Measurements from ENCODE around the gene ULK1. TPM values are rescaled to one million over a fixed set of nuclear protein-coding genes. Genes with fewer than 3 reads are reported as not detected.
"Not testable (repeated sequence)": the region's sequence is repeated elsewhere in the genome, so short reads cannot be mapped to it uniquely, and the experiment has no call there.

The ULK1 gene
- total and polyA plus RNA-seq, 8 donors = 23.3 to 106 (median 54.2) TPM

DNA sequence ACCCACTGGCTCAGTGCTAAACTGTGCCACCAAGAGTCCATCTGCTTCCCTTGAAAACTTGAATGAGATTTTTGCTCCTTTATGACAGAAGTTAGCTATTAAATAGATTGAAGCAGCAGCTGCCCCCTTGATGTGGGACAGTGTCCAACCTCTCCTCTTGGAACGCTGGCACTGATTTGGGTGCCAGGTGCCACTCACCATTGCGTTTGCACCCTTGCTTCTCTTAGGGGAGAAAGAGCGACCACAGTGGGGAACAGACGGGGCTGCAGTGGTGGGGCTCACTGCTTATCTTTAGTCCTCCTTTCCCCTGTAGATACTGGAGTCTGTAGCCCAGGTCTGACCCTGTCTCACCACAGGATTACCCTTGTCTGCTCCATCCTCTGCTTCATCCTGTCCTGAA lies 64.7 kb downstream of the ULK1 start:
- no peak for TF ChIP-seq CTCF (IDR thresholded peaks at IDR 0.05)
- peak in 1 of 6 donors; percentile 21 for DNase-seq
- ATAC-seq = peak in 1 of 4 donors; percentile 5
- Histone ChIP-seq H3K4me3 (no peak overlapping the region), H3K27ac (no peak overlapping the region), H3K9me3 (no peaks in the 10 kb centered on the region), H3K4me1 (peaks cover 21 to 29% (median 25%) of the 10 kb centered on the region in 3 donors), H3K27me3 (no peaks in the 10 kb centered on the region), H3K36me3 (peaks cover 0 to 6% (median 0%) of the 10 kb centered on the region in 3 donors)
- WGBS, 2 donors = 44 to 54% methylated on average over 4 of the region's 4 CpGs
- no peak for FAIRE-seq
- intact Hi-C loops (cut with DNase I) = no loop called here

- FAIRE-seq (no peak), DNase-seq (peak in 1 of 6 donors; percentile 58), ATAC-seq (peak in 3 of 4 donors; percentile 43 to 46 (median 45))
- H3K4me1 ChIP-seq = peaks cover 21 to 36% (median 31%) of the 10 kb centered on the region in 3 donors
- no peaks in the 10 kb centered on the region for H3K9me3 ChIP-seq
- H3K36me3 ChIP-seq = peaks cover 0 to 6% (median 0%) of the 10 kb centered on the region in 3 donors
- no peaks in the 10 kb centered on the region for H3K27me3 ChIP-seq
- no peak for TF ChIP-seq CTCF (IDR thresholded peaks at IDR 0.05)
- no peak overlapping the region for H3K4me3 ChIP-seq
- intact Hi-C loops (cut with DNase I) = no loop called here
- H3K27ac ChIP-seq = no peak overlapping the region
- 58 to 62% methylated on average over 16 of the region's 16 CpGs for WGBS, 2 donors
Observed at GRCh38 chr12:131959641-131960589, 65.5 kb downstream of the ULK1 start.

DNA sequence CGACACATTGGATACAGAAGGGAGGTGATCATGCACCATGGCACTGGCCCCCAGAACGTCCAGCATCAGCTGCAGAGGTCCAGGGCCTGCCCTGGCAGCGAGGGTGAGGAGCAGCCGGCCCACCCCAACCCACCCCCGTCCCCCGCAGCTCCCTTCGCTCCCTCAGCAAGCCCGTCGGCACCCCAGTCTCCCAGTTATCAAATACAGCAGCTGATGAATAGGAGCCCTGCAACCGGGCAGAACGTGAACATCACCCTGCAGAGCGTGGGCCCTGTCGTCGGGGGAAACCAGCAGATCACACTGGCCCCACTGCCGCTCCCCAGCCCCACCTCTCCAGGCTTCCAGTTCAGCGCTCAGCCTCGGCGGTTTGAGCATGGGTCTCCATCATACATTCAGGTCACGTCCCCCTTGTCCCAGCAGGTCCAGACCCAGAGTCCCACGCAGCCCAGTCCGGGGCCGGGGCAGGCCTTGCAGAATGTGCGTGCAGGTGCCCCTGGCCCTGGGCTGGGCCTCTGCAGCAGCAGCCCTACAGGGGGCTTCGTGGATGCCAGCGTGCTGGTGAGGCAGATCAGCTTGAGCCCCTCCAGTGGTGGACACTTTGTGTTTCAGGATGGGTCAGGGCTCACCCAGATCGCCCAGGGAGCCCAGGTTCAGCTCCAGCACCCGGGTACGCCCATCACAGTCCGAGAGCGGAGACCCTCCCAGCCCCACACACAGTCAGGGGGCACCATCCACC lies 66.3 kb downstream of the ULK1 start:
- H3K4me3 ChIP-seq; intact Hi-C loops (cut with DNase I); H3K36me3 ChIP-seq; H3K27me3 ChIP-seq; FAIRE-seq; H3K9me3 ChIP-seq; H3K27ac ChIP-seq; ATAC-seq: not testable (repeated sequence)
- H3K4me1 ChIP-seq = peaks cover 21 to 42% (median 31%) of the 10 kb centered on the region in 3 donors
- 90 to 94% methylated on average over 16 to 21 of the region's 30 CpGs for WGBS, 2 donors
- DNase-seq = peak in 1 of 6 donors; percentile 22

GRCh38 chr12:131961328-131961727 lies 66.9 kb downstream of the ULK1 start:
- peaks cover 21 to 42% (median 31%) of the 10 kb centered on the region in 3 donors for H3K4me1 ChIP-seq
- H3K27ac ChIP-seq; H3K4me3 ChIP-seq; H3K9me3 ChIP-seq; DNase-seq; H3K36me3 ChIP-seq; FAIRE-seq; H3K27me3 ChIP-seq; intact Hi-C loops (cut with DNase I); ATAC-seq: not testable (repeated sequence)
- 95% methylated on average over 11 of the region's 20 CpGs; no CpG with 5 or more reads in 1 of the 2 donors for WGBS, 2 donors

- no peak for FAIRE-seq
- no peak overlapping the region for H3K4me3 ChIP-seq
- peaks cover 0 to 6% (median 0%) of the 10 kb centered on the region in 3 donors for H3K36me3 ChIP-seq
- H3K27ac ChIP-seq = no peak overlapping the region
- intact Hi-C loops (cut with DNase I) = no loop called here
- 81 to 84% methylated on average over 8 of the region's 8 CpGs for WGBS, 2 donors
- DNase-seq = no peak
- H3K9me3 ChIP-seq = no peaks in the 10 kb centered on the region
- ATAC-seq = no peak
- no peak for TF ChIP-seq CTCF (IDR thresholded peaks at IDR 0.05)
- no peaks in the 10 kb centered on the region for H3K27me3 ChIP-seq
- H3K4me1 ChIP-seq = peaks cover 21 to 39% (median 31%) of the 10 kb centered on the region in 3 donors
Observed at GRCh38 chr12:131962069-131962468, 67.6 kb downstream of the ULK1 start.

Data from pancreas (tissue), 10 donors.